Vagina (tissue), 2 donors: ENCODE data around the gene REEP6.

Experiments used
- CTCF ChIP-seq, 3 experiments: fragments of 450-650 bp in 2 of 3; fragments of 200-600 bp in 1 of 3; sonication (generic) in 1 of 3; IDR thresholded peaks; one replicate each; pipeline ENCODE4 v1.5.1; 2017 to 2019; ENCODE audit warnings: antibody characterized with exemption in 3 of 3, mild to moderate bottlenecking in 2 of 3, moderate library complexity in 2 of 3
- POLR2AphosphoS5 ChIP-seq, 2 donors: sonication (generic); formaldehyde crosslinking; IDR thresholded peaks; one replicate each; pipeline ENCODE4 v1.9.0; 2017; ENCODE audit warnings: antibody characterized with exemption in 2 of 2, mild to moderate bottlenecking in 2 of 2, low read depth in 1 of 2; ENCODE audit not compliant: insufficient read depth in 1 of 2

- TF ChIP-seq POLR2AphosphoS5 (IDR thresholded peaks at IDR 0.05; ENCODE audit: insufficient read depth in 1 of 2, low read depth in 1 of 2) (no peak), CTCF (IDR thresholded peaks at IDR 0.05) (no peak)
Measured at GRCh38 chr19:1446713-1447481, 44.1 kb upstream of the REEP6 start.
